Sigmoid colon (tissue), 4 donors: ENCODE data around the gene IKBKE.

Experiments
- EP300 ChIP-seq, 4 donors: sonication (generic); formaldehyde crosslinking; IDR thresholded peaks; one replicate each; pipeline ENCODE4 v1.6.1; 2017; ENCODE audit warnings: antibody characterized with exemption in 4 of 4
- POLR2A ChIP-seq, 2 donors: fragments of 450-650 bp; IDR thresholded peaks; one replicate each; pipeline ENCODE4 v1.6.1; 2016; ENCODE audit warnings: antibody characterized with exemption in 2 of 2, mild to moderate bottlenecking in 2 of 2, moderate library complexity in 2 of 2
- POLR2AphosphoS5 ChIP-seq, 4 donors: sonication (generic); formaldehyde crosslinking; IDR thresholded peaks; one replicate each; pipeline ENCODE4 v1.6.1; 2017; ENCODE audit warnings: antibody characterized with exemption in 4 of 4
- TF ChIP-seq, protein P1 (sequence below), 4 experiments: fragments of 450-650 bp in 3 of 4; fragments of 200-600 bp in 1 of 4; IDR thresholded peaks; one replicate each; pipeline ENCODE4 v1.5.1; 2016 to 2019; ENCODE audit warnings: antibody characterized with exemption in 4 of 4, mild to moderate bottlenecking in 3 of 4, moderate library complexity in 2 of 4

DNA sequence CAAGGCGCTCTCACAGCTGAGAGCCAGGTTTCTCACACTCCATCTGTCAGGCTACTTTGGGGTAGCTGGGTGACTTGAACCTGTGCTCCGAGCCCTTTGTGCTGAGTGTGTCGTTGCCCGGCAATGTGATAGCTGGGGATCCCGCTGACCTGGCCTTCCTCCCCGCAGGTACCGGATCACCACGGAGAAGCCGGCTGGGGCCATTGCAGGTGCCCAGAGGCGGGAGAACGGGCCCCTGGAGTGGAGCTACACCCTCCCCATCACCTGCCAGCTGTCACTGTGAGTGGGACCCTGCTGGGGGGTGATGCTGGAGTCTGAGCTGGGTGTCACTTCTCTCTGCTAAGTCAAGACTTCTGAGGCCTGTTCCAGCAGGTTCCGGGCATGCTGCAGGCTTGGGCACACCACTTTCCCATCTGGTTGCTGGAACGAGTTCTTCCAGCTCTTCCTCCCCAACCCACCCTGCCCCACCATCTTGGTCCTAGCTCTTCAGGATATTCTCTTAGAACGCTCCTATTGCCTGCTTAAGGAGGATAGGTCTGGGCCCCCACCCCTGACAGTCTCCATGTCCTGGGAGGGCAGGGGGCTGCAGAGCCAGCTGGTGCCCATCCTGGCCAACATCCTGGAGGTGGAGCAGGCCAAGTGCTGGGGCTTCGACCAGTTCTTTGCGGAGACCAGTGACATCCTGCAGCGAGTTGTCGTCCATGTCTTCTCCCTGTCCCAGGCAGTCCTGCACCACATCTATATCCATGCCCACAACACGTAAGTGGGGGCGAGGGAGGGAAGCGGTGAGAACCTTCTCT lies 7.5 kb downstream of the IKBKE start:
- TF ChIP-seq, protein P1, sequence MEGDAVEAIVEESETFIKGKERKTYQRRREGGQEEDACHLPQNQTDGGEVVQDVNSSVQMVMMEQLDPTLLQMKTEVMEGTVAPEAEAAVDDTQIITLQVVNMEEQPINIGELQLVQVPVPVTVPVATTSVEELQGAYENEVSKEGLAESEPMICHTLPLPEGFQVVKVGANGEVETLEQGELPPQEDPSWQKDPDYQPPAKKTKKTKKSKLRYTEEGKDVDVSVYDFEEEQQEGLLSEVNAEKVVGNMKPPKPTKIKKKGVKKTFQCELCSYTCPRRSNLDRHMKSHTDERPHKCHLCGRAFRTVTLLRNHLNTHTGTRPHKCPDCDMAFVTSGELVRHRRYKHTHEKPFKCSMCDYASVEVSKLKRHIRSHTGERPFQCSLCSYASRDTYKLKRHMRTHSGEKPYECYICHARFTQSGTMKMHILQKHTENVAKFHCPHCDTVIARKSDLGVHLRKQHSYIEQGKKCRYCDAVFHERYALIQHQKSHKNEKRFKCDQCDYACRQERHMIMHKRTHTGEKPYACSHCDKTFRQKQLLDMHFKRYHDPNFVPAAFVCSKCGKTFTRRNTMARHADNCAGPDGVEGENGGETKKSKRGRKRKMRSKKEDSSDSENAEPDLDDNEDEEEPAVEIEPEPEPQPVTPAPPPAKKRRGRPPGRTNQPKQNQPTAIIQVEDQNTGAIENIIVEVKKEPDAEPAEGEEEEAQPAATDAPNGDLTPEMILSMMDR (IDR thresholded peaks at IDR 0.05) = no peak
- TF ChIP-seq POLR2AphosphoS5 (IDR thresholded peaks at IDR 0.05) (no peak), POLR2A (IDR thresholded peaks at IDR 0.05) (no peak), EP300 (IDR thresholded peaks at IDR 0.05) (no peak)
